Measurements from ENCODE around the gene RPS16. TPM values are rescaled to one million over a fixed set of nuclear protein-coding genes. Genes with fewer than 3 reads are reported as not detected.

Gene RPS16
- total RNA-seq, 4 donors from 2014 or later, result 718 to 1,665 (median 1,335) TPM

DNA sequence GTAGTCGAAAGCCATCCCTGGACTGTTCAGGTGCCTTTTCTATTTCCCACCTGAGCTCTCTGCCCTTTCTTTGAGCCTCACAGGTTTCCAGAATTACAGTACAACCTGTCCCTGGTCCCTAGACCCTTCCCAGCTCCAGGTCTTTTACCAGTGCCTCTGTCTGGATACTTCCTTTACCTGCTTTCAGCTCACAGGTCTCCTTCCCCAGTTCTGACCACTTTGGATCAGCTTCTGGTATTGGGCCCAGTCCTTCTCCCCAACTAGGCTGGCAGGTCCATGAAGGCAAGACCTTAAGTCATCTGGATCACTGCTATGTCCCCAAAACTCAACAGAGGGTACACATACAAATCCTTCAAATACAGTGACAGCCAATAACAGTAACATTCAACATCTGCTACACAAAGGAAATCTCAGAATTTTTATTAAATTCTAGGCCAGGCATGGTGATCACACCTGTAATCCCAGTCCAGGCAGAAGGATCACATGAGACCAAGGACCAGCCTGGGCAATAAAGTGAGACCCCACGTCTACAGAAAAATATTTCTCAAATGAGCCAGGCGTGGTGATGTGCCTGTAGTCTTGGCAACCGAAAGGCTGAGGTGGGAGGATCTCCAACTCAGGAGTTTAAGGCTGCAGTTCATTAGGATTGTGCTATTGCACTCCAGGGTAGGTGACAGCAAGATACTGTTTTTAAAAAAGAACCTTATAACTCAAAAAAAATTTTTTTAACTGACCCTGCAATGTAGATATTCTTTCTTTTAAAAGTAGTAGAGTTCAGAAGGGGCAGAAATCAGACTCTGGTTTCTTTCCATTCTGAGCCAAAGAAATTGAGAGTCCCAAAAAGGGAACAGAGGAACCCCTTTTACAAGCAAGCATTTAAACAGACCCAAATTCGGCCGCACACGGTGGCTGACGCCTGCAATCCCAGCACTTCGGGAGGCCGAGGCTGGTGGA, 1.3 kb downstream of the RPS16 start:
- no peak for DNase-seq
- 24 to 69% methylated on average over 4 to 10 of the region's 10 CpGs for WGBS, 2 donors (ENCODE audit: low coverage in 1 of 2)
- Histone ChIP-seq H3K27ac (peak overlapping the region; percentile 90 to 97 (median 92)), H3K27me3 (no peaks in the 10 kb centered on the region), H3K4me1 (peaks cover 20 to 36% (median 30%) of the 10 kb centered on the region in 4 donors), H3K36me3 (peaks cover 0 to 26% (median 10%) of the 10 kb centered on the region in 4 donors), H3K9me3 (no peaks in the 10 kb centered on the region), H3K4me3 (peak overlapping the region in 3 of 4 donors; percentile 89 to 99 (median 92))
- in situ Hi-C loops (cut with MboI; ENCODE audit: low pct_ligation_motif_present in 1 of 4, low pct_unique_long_range_greater_than_20kb in 1 of 4, low sequenced_read_pairs in 3 of 4), result loop anchor here in 1 of 4 donors (25.0 kb wide), 1 partner anchor 103 kb away; the partner anchor contains the start of genes EID2 and EID2B
- no peak for TF ChIP-seq POLR2AphosphoS5 (IDR thresholded peaks at IDR 0.05)
- no peak for TF ChIP-seq POLR2A (IDR thresholded peaks at IDR 0.05)
- TF ChIP-seq, protein P1, sequence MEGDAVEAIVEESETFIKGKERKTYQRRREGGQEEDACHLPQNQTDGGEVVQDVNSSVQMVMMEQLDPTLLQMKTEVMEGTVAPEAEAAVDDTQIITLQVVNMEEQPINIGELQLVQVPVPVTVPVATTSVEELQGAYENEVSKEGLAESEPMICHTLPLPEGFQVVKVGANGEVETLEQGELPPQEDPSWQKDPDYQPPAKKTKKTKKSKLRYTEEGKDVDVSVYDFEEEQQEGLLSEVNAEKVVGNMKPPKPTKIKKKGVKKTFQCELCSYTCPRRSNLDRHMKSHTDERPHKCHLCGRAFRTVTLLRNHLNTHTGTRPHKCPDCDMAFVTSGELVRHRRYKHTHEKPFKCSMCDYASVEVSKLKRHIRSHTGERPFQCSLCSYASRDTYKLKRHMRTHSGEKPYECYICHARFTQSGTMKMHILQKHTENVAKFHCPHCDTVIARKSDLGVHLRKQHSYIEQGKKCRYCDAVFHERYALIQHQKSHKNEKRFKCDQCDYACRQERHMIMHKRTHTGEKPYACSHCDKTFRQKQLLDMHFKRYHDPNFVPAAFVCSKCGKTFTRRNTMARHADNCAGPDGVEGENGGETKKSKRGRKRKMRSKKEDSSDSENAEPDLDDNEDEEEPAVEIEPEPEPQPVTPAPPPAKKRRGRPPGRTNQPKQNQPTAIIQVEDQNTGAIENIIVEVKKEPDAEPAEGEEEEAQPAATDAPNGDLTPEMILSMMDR (IDR thresholded peaks at IDR 0.05), result no peak
- no peak for TF ChIP-seq EP300 (IDR thresholded peaks at IDR 0.05; ENCODE audit: low read depth)
- intact Hi-C loops (cut with DNase I; ENCODE audit: low total_unique reads), result no loop called here

DNA sequence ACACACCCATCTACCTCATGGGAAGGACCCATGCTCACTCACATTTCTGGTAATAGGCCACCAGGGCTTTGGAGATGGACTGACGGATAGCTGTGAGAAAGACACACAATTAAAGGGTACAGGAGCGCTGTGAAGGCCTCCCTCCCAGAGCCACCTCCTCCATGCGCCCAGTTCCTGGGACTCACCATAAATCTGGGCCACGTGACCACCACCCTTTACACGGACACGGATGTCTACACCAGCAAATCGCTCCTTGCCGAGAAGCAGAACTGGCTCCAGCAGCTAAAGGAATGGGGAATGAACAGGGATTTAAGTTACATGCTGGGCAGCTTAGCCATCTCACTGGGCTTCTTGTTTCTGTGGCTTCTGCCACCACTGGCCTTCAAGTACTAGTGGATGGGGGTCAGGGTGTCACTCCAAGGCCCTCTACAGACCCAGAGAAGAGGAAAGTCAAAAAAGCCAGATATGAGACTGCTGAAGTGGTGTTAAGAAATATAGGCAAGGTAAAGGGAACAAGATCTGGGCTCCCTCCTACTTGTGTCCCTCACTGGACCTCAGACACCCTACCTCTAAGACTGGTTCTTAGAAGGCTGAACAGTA, 2.2 kb downstream of the RPS16 start:
- intact Hi-C loops (cut with DNase I; ENCODE audit: low total_unique reads) (no loop called here), in situ Hi-C loops (cut with MboI; ENCODE audit: low pct_ligation_motif_present in 1 of 4, low pct_unique_long_range_greater_than_20kb in 1 of 4, low sequenced_read_pairs in 3 of 4) (loop anchor here in 1 of 4 donors (25.0 kb wide), 1 partner anchor 104 kb away; the partner anchor contains the start of genes EID2 and EID2B)
- Histone ChIP-seq H3K4me1 (peaks cover 20 to 43% (median 38%) of the 10 kb centered on the region in 4 donors), H3K4me3 (no peak overlapping the region), H3K27ac (peak overlapping the region in 1 of 4 donors; percentile 97), H3K27me3 (no peaks in the 10 kb centered on the region), H3K9me3 (no peaks in the 10 kb centered on the region), H3K36me3 (peaks cover 0 to 26% (median 10%) of the 10 kb centered on the region in 4 donors)
- no peak for DNase-seq
- 96% methylated on average over 8 of the region's 8 CpGs; no CpG with 5 or more reads in 1 of the 2 donors for WGBS, 2 donors (ENCODE audit: low coverage in 1 of 2)
- no peak for TF ChIP-seq POLR2A (IDR thresholded peaks at IDR 0.05)
- TF ChIP-seq, protein P1 (IDR thresholded peaks at IDR 0.05), result no peak
- no peak for TF ChIP-seq EP300 (IDR thresholded peaks at IDR 0.05; ENCODE audit: low read depth)
- no peak for TF ChIP-seq POLR2AphosphoS5 (IDR thresholded peaks at IDR 0.05)

DNA sequence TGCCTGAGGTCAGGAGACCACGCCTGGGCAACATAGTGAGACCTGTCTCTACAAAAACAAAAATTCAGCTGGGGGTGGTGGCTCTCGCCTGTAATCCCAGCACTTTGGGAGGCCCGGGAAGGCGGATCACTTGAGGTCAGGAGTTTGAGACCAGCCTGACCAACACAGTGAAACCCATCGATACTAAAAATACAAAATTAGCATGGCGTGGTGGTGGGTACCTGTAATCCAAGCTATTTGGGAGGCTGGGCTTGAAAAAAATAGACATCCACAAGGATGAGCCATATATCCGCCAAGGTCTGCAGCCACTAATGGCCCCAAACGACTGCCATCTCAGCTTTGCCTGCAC, 3.1 kb downstream of the RPS16 start:
- H3K27ac ChIP-seq, result no peak overlapping the region
- no peak for DNase-seq
- TF ChIP-seq EP300 (IDR thresholded peaks at IDR 0.05; ENCODE audit: low read depth) (no peak), POLR2A (IDR thresholded peaks at IDR 0.05) (no peak), POLR2AphosphoS5 (IDR thresholded peaks at IDR 0.05) (no peak)
- TF ChIP-seq, protein P1 (IDR thresholded peaks at IDR 0.05), result no peak
- peaks cover 0 to 26% (median 10%) of the 10 kb centered on the region in 4 donors for H3K36me3 ChIP-seq
- no peaks in the 10 kb centered on the region for H3K9me3 ChIP-seq
- intact Hi-C loops (cut with DNase I; ENCODE audit: low total_unique reads) (no loop called here), in situ Hi-C loops (cut with MboI; ENCODE audit: low pct_ligation_motif_present in 1 of 4, low pct_unique_long_range_greater_than_20kb in 1 of 4, low sequenced_read_pairs in 3 of 4) (loop anchor here in 1 of 4 donors (25.0 kb wide), 1 partner anchor 105 kb away; the partner anchor contains the start of genes EID2 and EID2B)
- H3K4me1 ChIP-seq, result peaks cover 20 to 50% (median 41%) of the 10 kb centered on the region in 4 donors
- H3K27me3 ChIP-seq, result no peaks in the 10 kb centered on the region
- no peak overlapping the region for H3K4me3 ChIP-seq
- 92% methylated on average over 8 of the region's 8 CpGs; no CpG with 5 or more reads in 1 of the 2 donors for WGBS, 2 donors (ENCODE audit: low coverage in 1 of 2)
